Forelimb muscle (tissue), 1 donor: Measurements from ENCODE around the gene ACO1. TPM values are rescaled to one million over a fixed set of nuclear protein-coding genes. Genes with fewer than 3 reads are reported as not detected.

Experiments used
- DNase-seq: peaks from one replicate; pipeline ENCODE4 v3.0.0-alpha.2; 2013; ENCODE audit warnings: low read depth
- polyA plus RNA-seq: library from polyadenylated mRNA; unstranded; fragments of 120-200 nt; gene quantifications from one replicate; pipeline ENCODE4 v1.2.1, GENCODE V29; 2013; ENCODE audit not compliant: insufficient read length

ACO1 gene
- polyA plus RNA-seq, 1 donor: 22.9 TPM

DNA sequence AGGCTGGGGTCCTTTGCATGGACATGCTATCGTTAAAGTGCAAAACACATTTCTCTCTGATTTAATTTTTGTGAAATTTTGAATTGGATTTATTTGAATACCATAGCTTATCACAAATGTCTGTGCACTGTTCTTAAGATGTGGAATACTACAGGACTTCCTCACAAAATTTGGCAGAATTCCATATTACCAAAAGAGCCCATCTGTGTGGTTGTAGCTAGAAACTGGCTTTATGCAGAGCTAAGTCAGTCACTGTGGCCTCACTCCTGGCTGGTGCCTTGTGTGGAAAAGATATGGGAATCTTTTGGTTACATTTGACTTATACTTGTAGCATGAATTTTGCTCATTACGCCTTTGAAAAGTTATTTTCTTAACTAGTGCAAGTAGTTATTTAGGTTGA lies 35.5 kb downstream of the ACO1 start:
- no peak for DNase-seq

DNA sequence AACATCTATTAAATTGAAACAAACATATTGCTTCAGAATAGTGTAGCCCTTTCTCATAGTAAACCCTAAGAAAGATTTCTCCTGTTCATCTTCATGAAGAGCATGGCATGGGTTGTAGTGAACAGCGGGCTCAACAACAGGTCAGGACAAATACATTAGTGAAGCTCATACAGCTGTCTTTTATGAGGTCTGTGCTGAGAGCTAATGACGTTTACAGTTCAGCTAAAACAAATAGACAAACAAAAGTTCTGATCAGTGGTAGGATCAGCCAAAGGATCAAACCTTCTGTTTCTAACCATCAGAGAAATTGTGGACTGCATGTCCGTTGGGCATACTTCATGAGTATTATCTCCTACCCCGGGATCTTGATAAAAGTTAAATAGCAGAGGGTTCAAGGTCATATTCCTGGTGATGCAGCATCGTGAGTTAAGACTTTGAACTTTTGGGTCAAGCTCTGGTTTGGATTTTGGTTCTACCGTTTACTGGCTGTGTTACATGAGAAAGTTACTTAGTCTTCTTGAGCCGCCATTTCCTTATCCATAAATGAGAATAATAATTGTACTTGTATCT lies 37.9 kb downstream of the ACO1 start:
- no peak for DNase-seq

- no peak for DNase-seq
Measured at GRCh38 chr9:32423371-32423770, 38.9 kb downstream of the ACO1 start.

DNA sequence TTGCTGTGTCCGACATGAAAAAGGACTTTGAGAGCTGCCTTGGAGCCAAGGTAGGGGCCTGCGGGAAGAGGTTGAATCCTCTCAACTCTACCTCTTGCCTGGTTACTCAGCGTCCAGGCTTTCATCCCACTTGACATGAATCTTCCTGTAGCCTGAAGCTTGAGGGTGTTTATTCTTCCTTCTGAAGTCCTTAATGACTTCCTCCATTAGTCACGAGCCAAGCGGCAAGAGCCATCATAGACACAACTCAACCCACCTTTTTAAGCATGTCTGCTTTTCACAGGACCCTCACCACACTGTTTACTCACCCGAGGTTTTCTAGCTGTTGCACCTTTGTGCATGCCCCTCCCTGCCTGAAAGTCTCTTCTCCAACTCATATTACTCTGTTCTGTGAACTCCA lies 40.2 kb downstream of the ACO1 start:
- DNase-seq: no peak

- no peak for DNase-seq
Measured at GRCh38 chr9:32426278-32426939, 42.0 kb downstream of the ACO1 start.

GRCh38 chr9:32427111-32427873 lies 42.8 kb downstream of the ACO1 start:
- DNase-seq: no peak

GRCh38 chr9:32430720-32431119 lies 46.3 kb downstream of the ACO1 start:
- DNase-seq: no peak

DNA sequence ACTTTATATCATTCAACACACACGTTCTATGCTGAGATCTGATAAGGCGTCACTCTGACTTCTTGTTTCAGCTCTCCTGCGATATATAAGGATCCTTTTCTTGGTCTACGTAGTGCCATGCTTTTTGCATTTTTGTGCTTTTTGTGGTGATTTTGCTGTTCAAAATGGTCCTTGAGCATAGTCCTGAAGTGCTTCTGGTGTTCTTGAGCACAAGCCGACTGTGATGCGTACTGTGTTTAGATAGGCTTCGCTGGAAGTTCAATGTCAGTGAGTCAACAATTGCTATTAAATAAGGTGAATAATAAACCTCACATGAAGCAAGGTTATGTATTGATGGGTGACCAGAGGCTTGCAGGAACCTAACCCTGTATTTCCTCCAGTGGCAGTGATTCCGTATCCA lies 46.8 kb downstream of the ACO1 start:
- DNase-seq: no peak

DNA sequence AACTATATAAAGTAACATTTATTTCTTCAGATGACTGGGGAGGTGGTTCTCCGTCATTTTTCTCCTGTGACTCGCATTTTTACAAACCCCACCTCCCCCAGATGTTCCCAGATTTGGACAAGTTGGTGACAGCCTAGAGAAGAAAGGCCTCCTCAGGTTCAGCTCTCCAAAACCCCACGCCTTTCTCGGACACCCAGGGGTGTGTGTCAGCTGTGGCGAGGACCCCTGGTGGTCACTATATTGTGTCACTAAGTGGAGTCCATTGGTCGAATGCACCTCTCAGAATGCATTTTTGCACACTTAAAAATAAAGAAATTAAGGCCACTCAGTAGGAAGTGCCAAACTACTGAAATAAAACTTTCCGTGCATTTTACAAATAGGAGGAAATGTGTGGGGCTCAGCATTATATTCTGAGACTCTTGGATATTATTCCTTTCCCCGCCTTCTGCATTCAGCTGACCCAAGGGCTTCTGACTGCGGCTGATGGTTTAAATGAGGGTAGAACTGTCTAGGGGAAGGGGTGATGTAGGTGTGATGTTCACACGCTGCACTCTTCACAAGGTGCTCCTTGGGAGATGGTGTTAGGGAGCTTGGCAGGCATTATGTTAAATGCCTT lies 47.6 kb downstream of the ACO1 start:
- peak; percentile 6 for DNase-seq

DNA sequence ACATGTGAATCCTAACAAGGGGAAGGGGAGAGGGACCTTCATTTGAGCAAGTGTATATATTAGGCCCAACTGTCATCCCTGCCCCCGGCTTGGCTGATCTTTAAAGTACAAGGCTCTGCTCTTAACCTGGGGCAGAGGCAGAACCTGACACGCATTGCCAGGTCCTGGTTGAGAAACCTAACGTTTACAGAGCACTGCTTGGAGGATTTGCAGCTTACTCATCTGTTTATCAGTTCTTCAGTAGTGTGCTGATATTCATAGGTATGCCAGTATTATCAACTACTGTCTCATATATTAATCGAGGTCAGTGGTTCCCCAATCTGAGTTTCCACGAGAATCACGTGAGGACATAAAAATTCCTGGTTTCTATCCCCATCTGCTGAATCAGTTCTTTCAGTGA lies 50.4 kb downstream of the ACO1 start:
- no peak for DNase-seq

DNA sequence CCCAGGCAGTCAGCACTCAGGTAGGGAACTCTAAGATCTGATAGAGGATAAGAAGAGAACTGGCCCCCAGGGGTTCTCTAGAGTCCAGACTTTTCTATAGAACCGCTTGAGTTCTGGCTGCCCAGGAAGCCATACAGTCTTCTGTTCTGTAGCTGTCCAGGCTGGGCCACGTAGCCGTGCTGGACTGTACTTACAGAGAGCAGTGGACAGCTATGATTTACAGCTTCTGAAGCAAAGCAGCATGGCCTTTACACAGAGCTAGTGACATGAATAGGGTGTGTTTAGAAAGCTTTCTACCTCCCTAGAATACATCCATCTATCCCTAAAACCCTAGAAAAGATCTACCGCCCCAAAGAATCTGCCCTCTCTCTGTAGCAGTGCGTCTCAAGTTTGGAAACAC lies 57.2 kb downstream of the ACO1 start:
- DNase-seq: no peak

GRCh38 chr9:32442433-32442832 lies 58.0 kb downstream of the ACO1 start:
- DNase-seq: no peak

DNA sequence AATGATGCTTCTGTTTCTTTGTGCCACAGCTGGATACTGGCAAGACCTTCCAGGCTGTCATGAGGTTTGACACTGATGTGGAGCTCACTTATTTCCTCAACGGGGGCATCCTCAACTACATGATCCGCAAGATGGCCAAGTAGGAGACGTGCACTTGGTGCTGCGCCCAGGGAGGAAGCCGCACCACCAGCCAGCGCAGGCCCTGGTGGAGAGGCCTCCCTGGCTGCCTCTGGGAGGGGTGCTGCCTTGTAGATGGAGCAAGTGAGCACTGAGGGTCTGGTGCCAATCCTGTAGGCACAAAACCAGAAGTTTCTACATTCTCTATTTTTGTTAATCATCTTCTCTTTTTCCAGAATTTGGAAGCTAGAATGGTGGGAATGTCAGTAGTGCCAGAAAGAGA lies 65.5 kb downstream of the ACO1 start:
- no peak for DNase-seq

- DNase-seq: no peak
Measured at GRCh38 chr9:32454280-32454679, 69.8 kb downstream of the ACO1 start.

- no peak for DNase-seq
Measured at GRCh38 chr9:32455738-32456137, 71.3 kb downstream of the ACO1 start.

DNA sequence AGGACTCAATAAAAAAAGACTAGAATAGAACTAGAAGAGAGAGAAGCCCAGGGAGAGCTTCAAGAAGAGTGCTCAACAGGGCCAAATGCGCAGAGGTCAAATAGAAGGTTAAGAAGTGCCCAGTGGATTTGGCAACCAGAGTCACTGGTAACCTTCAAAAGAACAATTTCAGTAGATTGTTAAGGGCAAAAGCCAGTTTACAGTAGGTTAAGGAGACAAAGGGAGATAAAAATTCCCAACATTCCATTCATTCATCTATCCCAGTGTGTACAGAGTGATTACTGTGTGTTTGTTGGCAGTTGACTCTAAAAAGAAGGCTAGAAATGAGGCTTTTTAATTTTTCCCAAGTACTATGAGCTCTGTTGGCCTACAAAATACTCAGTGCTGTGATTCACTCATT lies 72.1 kb downstream of the ACO1 start:
- no peak for DNase-seq

DNA sequence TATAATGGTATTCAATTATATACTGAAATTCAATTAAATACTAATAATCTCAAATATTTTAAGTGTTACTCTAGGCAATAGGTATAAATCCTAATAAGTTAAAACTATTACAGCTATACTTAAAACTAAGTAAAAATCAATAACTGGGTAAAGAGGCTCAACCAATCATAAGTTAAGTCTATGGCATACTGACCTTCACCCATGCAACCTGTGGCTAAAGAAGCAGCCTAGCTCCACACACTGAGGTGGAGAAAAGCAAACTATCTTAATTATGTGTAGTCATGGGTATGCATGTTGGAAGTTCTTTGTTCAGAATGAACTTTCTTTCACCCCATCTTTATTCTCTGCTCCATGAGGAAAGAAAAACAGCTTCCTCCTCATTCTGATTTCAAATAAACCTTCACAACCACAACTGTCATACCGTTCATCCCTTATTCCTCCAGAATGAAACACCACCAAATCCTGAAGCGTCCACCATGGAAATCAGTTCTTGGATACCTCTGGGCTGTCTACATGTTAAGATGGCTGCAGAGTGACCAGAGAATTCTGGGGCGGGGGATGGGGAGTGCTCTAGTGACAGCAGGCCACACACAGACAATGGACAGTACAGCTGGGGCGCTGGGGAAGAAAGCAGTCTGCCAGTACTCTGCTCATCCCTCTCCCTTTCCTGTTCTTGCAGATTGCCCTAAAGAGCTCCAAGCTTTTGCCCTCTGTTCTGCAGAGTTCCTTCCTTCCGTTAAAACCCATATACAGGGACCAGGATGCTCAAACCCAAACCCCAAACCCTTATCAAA lies 79.3 kb downstream of the ACO1 start:
- no peak for DNase-seq

DNA sequence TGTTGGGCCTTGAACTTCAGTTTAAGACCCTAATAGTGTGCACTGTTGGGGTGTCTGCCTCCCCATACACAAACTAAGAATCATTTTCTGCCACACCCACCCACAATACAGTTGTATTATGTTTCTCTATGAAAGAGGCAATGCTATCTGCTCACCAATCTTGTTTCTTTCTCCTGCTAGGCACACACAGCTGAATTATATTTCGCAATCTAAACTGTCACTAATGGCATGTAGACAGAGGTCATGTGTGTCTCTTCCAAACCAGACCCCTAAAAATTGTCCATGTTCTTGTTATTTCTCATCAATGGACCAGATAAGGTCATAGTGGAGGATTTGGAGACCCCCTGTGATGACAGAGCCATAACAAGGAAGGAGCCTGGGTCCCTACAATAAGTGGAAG lies 84.3 kb downstream of the ACO1 start:
- no peak for DNase-seq

DNA sequence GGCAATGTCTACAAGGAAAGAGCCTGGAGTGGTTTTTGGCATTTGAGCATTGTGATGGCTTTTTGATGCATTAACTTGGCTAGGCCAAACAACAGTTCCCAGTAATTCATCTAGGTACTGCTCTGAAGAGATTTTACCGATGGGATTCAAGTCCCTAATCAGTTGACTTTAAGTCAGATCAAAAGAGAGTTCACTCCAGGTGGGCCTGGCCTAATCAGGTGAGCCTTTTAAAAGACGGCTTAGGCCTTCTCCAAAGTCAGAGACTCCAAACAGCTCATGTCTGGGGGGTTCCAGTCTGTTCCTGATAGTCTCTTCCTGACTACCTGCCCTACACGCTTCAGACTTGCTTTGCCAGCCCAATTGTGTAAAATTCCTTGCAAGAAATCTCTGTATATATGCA lies 87.9 kb downstream of the ACO1 start:
- DNase-seq: no peak

GRCh38 chr9:32483343-32483742 lies 98.9 kb downstream of the ACO1 start:
- no peak for DNase-seq

DNA sequence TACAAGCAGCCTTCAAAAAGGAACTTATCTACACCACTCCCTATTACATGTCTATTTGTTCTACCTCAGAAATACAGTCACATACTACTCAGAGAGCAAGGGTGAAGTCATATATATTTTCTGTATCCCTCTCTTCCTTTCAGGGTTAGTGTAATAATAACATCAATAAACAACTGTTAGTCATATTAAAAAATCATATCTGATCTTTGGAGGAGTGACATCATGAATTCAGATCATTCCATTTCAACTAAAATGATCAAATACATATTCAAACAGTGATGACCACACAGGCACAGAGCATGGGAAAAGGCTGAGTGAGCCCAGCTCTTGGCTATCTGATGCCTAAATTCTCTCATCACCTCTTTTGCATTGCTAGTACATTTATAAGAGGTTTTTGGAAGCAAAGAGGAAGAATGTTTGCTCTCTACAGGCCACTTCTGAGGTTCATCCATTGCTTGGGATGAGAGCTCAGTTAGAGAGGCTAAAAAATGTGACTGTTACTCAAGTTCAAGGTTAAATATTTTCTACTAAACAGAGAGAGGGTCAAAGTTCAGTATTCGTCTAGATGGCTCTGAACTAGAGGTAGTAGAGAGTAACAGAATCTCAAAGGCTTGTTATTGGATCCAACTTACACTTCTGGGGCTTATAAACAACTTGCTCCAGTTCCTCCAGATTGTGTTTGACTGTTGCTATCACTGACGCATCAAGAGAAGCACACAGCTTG lies 102.6 kb downstream of the ACO1 start:
- no peak for DNase-seq
